SK-N-SH (cell line): Measurements from ENCODE around the gene ZBTB7B. TPM values are rescaled to one million over a fixed set of nuclear protein-coding genes. Genes with fewer than 3 reads are reported as not detected.

Experiments
- polyA plus RNA-seq, 3 experiments: library from polyadenylated mRNA; depleted of rRNA; stranded (reverse); fragments of >200 nt; gene quantifications; 2 replicates each; pipeline ENCODE4 v1.2.3, GENCODE V29; 2012
- small RNA-seq, 7 experiments: library from RNA; depleted of rRNA; stranded (forward); fragments of <200 nt; gene quantifications; one replicate each; pipeline ENCODE3, GENCODE V24; 2012

Gene ZBTB7B
- polyA plus RNA-seq, 1 of the 3 experiments (the other 2 are of a cell fraction): 15.7 TPM

Small RNA genes lying within 50 kb of the gene (small RNA-seq; reads per million reads assigned to genes)
- 0 to 1.1 (median 0) reads per million in 7 experiments for gene MIR4258

Other genes with a start within 250 kb of the ZBTB7B start
- 0.10 and 0.16 TPM in 2 replicates for gene KCNN3, start 132.5 kb upstream of the ZBTB7B start, polyA plus RNA-seq (2012; rRNA removed)
- 50.7 and 59.6 TPM in 2 replicates for gene PMVK, start 66.1 kb upstream of the ZBTB7B start, polyA plus RNA-seq (2012; rRNA removed)
- gene PBXIP1, start 46.7 kb upstream of the ZBTB7B start, polyA plus RNA-seq (2012; rRNA removed): 55.9 and 64.3 TPM in 2 replicates
- gene PYGO2, start 41.0 kb upstream of the ZBTB7B start, polyA plus RNA-seq (2012; rRNA removed): 23.3 and 28.2 TPM in 2 replicates
- gene SHC1, start 32.1 kb upstream of the ZBTB7B start, polyA plus RNA-seq (2012; rRNA removed): 338 and 395 TPM in 2 replicates
- gene CKS1B, start 28.1 kb upstream of the ZBTB7B start, polyA plus RNA-seq (2012; rRNA removed): 256 and 308 TPM in 2 replicates
- gene FLAD1, start 19.5 kb upstream of the ZBTB7B start, polyA plus RNA-seq (2012; rRNA removed): 50.8 and 56.2 TPM in 2 replicates
- 0.26 TPM in 1 of 2 replicates, not detected in the other for gene LENEP, start 9.2 kb upstream of the ZBTB7B start, polyA plus RNA-seq (2012; rRNA removed)
- 0.76 and 1.1 TPM in 2 replicates for gene DCST2, start 31.0 kb downstream of the ZBTB7B start, polyA plus RNA-seq (2012; rRNA removed)
- not detected in 2 replicates for gene DCST1, start 31.0 kb downstream of the ZBTB7B start, polyA plus RNA-seq (2012; rRNA removed)
- gene ADAM15, start 48.5 kb downstream of the ZBTB7B start, polyA plus RNA-seq (2012; rRNA removed): 60.1 and 64.1 TPM in 2 replicates
- 15.9 and 17.7 TPM in 2 replicates for gene EFNA4, start 60.9 kb downstream of the ZBTB7B start, polyA plus RNA-seq (2012; rRNA removed)
- gene EFNA3, start 76.0 kb downstream of the ZBTB7B start, polyA plus RNA-seq (2012; rRNA removed): 5.5 and 6.0 TPM in 2 replicates
- gene EFNA1, start 125.1 kb downstream of the ZBTB7B start, polyA plus RNA-seq (2012; rRNA removed): 14.4 and 15.3 TPM in 2 replicates
- 58.4 and 71.1 TPM in 2 replicates for gene SLC50A1, start 133.1 kb downstream of the ZBTB7B start, polyA plus RNA-seq (2012; rRNA removed)
- gene DPM3, start 137.7 kb downstream of the ZBTB7B start, polyA plus RNA-seq (2012; rRNA removed): 307 and 317 TPM in 2 replicates
- 203 and 238 TPM in 2 replicates for gene KRTCAP2, start 170.5 kb downstream of the ZBTB7B start, polyA plus RNA-seq (2012; rRNA removed)
- 12.3 and 12.7 TPM in 2 replicates for gene TRIM46, start 171.0 kb downstream of the ZBTB7B start, polyA plus RNA-seq (2012; rRNA removed)
- gene THBS3, start 205.1 kb downstream of the ZBTB7B start, polyA plus RNA-seq (2012; rRNA removed): 124 and 162 TPM in 2 replicates
- 79.1 TPM in 2 replicates for gene MTX1, start 205.9 kb downstream of the ZBTB7B start, polyA plus RNA-seq (2012; rRNA removed)